AG09309 (cell line): ENCODE results near the gene SLC39A8.

Source experiments
- DNase-seq: peaks from one replicate; pipeline ENCODE4 v3.0.0-alpha.2; 2010; ENCODE audit warnings: low read depth
- H3K4me3 ChIP-seq: 2 replicates; pipeline ENCODE4 v1.5.1; 2011; ENCODE audit warnings: mild to moderate bottlenecking, low read depth, low read length, moderate library complexity; ENCODE audit not compliant: control insufficient read depth
- TF ChIP-seq, protein P1 (sequence below): IDR thresholded peaks from 2 replicates; pipeline ENCODE4 v1.5.1; 2011; ENCODE audit warnings: mild to moderate bottlenecking, low read depth, low read length, inconsistent platforms; ENCODE audit not compliant: insufficient read depth, control insufficient read depth; ENCODE audit errors: missing control alignments

The SLC39A8 gene

DNA sequence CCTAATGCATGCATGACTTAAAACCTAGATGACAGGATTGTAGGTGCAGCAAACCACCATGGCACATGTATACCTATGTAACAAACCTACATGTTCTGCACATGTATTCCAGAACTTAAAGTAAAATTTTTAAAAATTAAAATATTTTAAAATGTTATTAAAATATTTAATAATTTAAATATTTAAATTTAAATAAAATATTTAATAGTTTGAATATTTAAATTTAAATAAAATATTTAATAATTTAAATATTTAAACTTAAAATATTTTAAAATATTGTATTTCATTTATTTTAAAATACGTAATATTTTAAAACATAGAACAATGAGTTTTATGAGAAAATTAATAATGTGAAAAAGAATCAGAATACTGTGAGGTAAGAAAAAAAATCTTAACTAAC, 117.9 kb downstream of the SLC39A8 start:
- H3K4me3 ChIP-seq, result no peak overlapping the region
- TF ChIP-seq, protein P1, sequence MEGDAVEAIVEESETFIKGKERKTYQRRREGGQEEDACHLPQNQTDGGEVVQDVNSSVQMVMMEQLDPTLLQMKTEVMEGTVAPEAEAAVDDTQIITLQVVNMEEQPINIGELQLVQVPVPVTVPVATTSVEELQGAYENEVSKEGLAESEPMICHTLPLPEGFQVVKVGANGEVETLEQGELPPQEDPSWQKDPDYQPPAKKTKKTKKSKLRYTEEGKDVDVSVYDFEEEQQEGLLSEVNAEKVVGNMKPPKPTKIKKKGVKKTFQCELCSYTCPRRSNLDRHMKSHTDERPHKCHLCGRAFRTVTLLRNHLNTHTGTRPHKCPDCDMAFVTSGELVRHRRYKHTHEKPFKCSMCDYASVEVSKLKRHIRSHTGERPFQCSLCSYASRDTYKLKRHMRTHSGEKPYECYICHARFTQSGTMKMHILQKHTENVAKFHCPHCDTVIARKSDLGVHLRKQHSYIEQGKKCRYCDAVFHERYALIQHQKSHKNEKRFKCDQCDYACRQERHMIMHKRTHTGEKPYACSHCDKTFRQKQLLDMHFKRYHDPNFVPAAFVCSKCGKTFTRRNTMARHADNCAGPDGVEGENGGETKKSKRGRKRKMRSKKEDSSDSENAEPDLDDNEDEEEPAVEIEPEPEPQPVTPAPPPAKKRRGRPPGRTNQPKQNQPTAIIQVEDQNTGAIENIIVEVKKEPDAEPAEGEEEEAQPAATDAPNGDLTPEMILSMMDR, result no peak
- no peak for DNase-seq

DNA sequence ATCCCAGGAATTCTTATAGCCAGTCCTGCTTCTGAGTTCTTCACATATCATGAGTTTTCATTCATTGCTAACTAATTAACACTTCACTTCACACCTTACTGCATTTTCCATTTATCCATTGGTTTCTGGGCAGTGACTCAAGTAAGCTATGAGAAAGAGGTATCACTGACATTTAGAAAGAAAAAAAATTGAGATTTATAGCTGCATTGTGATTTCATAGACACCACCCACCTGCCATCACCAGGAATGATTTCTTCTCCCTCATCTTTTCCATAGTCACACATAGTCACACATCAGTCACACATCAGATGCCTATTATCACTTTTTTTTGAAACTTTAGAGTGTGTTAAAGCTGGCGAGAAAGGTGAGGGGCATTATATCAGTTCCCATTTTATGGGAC, 121.8 kb downstream of the SLC39A8 start:
- no peak overlapping the region for H3K4me3 ChIP-seq
- no peak for DNase-seq
- TF ChIP-seq, protein P1, result no peak

DNA sequence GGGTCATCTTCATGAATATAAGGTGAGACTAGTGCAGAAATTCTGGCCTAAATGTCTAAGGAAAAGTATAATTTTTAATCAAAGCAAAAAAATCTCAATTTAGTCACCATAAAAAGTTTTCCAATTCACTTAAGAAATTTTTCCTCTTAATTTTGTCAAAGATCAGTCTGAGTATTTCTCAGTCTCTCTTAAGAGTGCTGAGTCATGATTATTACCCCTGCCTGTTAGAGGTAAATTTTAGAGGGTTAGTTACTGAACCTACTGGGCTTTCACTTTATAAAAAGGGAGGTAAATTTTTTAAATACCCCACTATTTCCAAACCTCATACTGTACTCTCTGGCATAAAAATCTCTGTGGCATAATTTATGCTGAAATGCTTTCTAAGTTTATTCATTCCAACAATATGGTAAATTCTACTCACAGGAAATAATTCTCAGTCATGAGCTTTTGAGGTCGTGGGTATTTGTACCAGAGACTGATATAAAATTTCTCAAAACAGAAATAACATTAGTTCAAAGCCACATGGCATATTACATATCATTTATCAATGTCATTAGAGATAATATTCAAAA, 122.4 kb downstream of the SLC39A8 start:
- no peak overlapping the region for H3K4me3 ChIP-seq
- no peak for DNase-seq
- TF ChIP-seq, protein P1, result no peak

DNA sequence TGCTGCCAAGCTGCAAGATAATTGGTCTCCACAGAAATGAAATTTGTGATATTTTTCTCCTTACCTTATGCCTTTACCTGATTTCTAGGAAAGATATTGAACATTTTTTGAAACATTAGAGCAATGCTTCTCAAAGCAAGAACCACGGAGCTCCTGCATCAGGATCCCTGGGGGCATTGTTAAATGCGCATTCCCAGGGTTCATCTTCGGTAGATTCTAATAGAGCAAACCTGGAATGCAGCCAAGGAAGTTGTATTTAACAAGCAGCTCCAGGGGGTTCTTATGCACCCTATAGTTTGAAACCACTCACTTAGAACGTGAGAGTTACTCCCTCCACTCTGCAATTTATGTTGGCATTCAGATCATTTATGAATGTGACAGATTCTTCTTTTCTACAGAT, 126.2 kb downstream of the SLC39A8 start:
- no peak for DNase-seq
- TF ChIP-seq, protein P1, result no peak
- H3K4me3 ChIP-seq, result no peak overlapping the region

DNA sequence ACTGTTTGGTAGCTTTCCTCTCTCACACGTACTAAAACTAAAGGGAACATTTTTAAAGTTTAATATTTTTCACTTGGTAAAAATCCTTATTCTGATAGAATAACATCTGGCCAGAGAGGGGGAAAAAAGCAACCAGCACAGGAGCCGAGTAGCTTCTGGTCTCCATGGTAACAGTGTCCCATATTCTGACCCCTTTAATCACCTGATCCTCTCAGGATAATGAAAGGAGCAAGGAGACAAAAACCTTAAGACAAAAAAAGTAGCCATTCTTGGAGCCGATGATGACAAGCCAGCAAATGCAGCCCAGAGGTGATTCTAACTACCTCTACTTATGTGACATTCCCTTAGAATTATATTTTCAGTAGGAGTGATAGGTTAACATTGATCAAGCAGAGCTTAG, 126.6 kb downstream of the SLC39A8 start:
- H3K4me3 ChIP-seq, result no peak overlapping the region
- DNase-seq, result no peak
- TF ChIP-seq, protein P1, result no peak

DNA sequence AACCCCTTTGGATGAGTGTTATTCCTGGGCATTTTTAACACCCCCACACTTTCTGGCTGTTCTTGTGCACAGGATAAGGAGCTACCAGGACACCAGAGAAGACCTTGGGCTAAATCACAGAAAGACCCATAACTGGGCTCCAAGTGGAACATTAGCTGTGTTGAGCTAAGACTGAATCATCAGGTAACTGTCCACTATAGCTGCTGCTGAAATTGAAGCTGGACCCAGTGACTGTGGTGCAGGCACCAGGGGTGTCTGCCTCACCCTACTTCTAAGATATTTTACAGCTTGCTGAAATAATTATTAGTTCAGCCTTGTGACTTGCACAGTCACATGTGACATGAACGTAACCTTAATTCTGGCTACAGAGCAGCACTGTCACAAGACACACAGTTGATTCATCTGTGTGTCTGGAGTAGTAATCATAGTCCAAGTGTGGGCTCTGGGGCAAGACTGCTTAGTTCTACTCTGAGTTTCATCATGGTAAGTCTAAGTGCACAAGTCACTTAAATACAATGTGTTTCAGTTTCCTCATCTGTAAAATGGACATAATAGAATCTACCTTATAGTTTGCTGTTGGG, 127.4 kb downstream of the SLC39A8 start:
- TF ChIP-seq, protein P1, result no peak
- no peak for DNase-seq
- H3K4me3 ChIP-seq, result no peak overlapping the region
